Pancreas (tissue), 10 donors: ENCODE results near the gene CFL1. TPM values are rescaled to one million over a fixed set of nuclear protein-coding genes. Genes with fewer than 3 reads are reported as not detected.
A peak's percentile ranks its signal among the peaks of the same experiment; 100 is the strongest.

Source experiments
- ATAC-seq, 4 donors: fragments of 200-7000 bp; cut with Tn5 transposase; one replicate each; pipeline versions ENCODE4 v1.8.0 to v1.9.1; 2020; ENCODE audit warnings: mild to moderate bottlenecking in 4 of 4, moderate library complexity in 4 of 4
- DNase-seq, 6 donors: peaks; one replicate each; pipeline ENCODE4 v3.0.0-alpha.2; 2020
- FAIRE-seq: peaks from 2 replicates; lab custom pipeline; 2012; peaks lifted over from hg19 to GRCh38; lab: Jason Lieb, UNC
- H3K27ac ChIP-seq, 4 donors: fragments of 200-600 bp; sonication (generic); 1 replicate in 3 of 4; 2 replicates in 1 of 4; pipeline versions ENCODE4 v1.5.0 to v1.8.0; 2020
- H3K27me3 ChIP-seq, 4 donors: fragments of 200-600 bp; one replicate each; pipeline ENCODE4 v1.8.0; 2021
- H3K36me3 ChIP-seq, 3 donors: fragments of 200-600 bp; sonication (generic) in 1 of 3; one replicate each; pipeline versions ENCODE4 v1.5.0 to v1.8.0; 2020 to 2021
- H3K4me1 ChIP-seq, 3 donors: fragments of 200-600 bp; one replicate each; pipeline ENCODE4 v1.8.0; 2021
- H3K4me3 ChIP-seq, 4 donors: fragments of 200-600 bp; sonication (generic) in 2 of 4; one replicate each; pipeline versions ENCODE4 v1.5.0 to v1.8.0; 2020 to 2021
- H3K9me3 ChIP-seq, 4 donors: fragments of 200-600 bp; one replicate each; pipeline ENCODE4 v1.8.0; 2021
- CTCF ChIP-seq, 4 donors: fragments of 200-600 bp; sonication (generic) in 3 of 4; IDR thresholded peaks; one replicate each; pipeline versions ENCODE4 v1.5.0 to v1.8.0; 2021; ENCODE audit warnings: antibody characterized with exemption in 4 of 4
- WGBS, 2 donors: extraction: QIAGEN DNeasy Blood & Tissue Kit; methylation state at CpG; one replicate each; pipeline ENCODE4 v1.1.7; 2013; 5-methylcytosine and 5-hydroxymethylcytosine counted together
- intact Hi-C, 3 donors: fragments of 100-400 bp; cut with DNase I; formaldehyde crosslinking; loops; one replicate each; pipeline versions ENCODE4 v1.11.1 to v1.14.2; 2022
- polyA plus RNA-seq, 2 donors: library from polyadenylated mRNA; stranded (reverse); fragments of 200-250 nt; gene quantifications; one replicate each; pipeline ENCODE4 v1.2.3, GENCODE V29; 2013
- total RNA-seq, 6 donors: library from RNA; stranded (reverse); fragmentation: NEBNext Ultra II Directional in 4 of 6; extraction: Animal tissue kit (Norgen Biotek cat#: 25700) in 4 of 6; gene quantifications; one replicate each; pipeline versions ENCODE4 v1.2.1 to v1.2.4, GENCODE V29; 2021 to 2023
- donor health status: healthy with polysubstance abuse.
- donor health status: DM: no; HTN: no; CAD: no; lungs with moderate emphysema.
- donor health status: DM: no; HTN: no; CAD: no.
- donor health status: control.
- donor health status: control.
- donor health status: Bipolar disorder and iron deficiency.
- donor health status: DM: yes; HTN: yes; CAD: no.
- donor health status: DM: no; HTN: no; CAD: no.
- donor health status: DM: no; HTN: no; CAD: no.
- donor health status: DM: yes; HTN: yes; CAD: no.

The CFL1 gene
- total and polyA plus RNA-seq, 8 donors: 87.8 to 311 (median 163) TPM

DNA sequence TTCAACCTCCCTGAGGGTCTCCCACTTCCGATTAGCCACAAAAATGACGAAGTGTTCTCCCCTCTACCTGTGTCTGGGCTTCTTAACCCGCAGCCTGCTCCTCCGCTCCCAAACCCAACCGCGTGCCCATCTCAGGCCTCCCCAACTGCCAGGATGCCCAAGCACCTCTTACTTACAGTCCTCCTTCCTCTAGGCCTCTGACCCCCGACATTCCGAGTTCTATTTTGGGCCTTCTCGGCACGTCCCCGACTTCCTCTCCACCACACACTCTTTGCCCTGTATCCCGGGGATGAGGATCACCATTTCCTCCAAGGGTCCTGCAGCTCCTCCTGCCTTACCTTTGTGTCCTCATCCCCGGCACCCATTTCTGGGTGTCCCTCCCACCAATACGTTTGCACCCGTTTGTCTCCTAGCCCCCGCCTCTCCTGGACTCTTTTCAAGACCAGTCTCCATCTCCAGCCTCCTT, 1.9 kb upstream of the CFL1 start:
- Histone ChIP-seq H3K4me3 (peak overlapping the region; percentile 18 to 100 (median 98)), H3K9me3 (no peaks in the 10 kb centered on the region), H3K27me3 (no peaks in the 10 kb centered on the region), H3K27ac (peak overlapping the region; percentile 81 to 93 (median 88)), H3K36me3 (peaks cover 4 to 23% (median 18%) of the 10 kb centered on the region in 3 donors), H3K4me1 (peaks cover 3 to 23% (median 14%) of the 10 kb centered on the region in 3 donors)
- intact Hi-C loops: no loop called here
- ATAC-seq (no peak), FAIRE-seq (no peak), DNase-seq (peak in 4 of 6 donors; percentile 52 to 68 (median 61))
- TF ChIP-seq CTCF (IDR thresholded peaks at IDR 0.05): no peak
- WGBS, 2 donors: 5% methylated on average over 16 of the region's 16 CpGs

GRCh38 chr11:65859095-65859811, 1.3 kb upstream of the CFL1 start:
- H3K27ac ChIP-seq: peak overlapping the region; percentile 81 to 93 (median 88)
- H3K4me1 ChIP-seq: peaks cover 3 to 23% (median 14%) of the 10 kb centered on the region in 3 donors
- 1% methylated on average over 45 to 46 of the region's 46 CpGs for WGBS, 2 donors
- peaks cover 4 to 22% (median 14%) of the 10 kb centered on the region in 3 donors for H3K36me3 ChIP-seq
- ATAC-seq (peak; percentile 66 to 82 (median 71)), DNase-seq (peak; percentile 93 to 98 (median 96)), FAIRE-seq (no peak)
- intact Hi-C loops: no loop called here
- H3K4me3 ChIP-seq: peak overlapping the region; percentile 18 to 100 (median 98)
- H3K9me3 ChIP-seq: no peaks in the 10 kb centered on the region
- TF ChIP-seq CTCF (IDR thresholded peaks at IDR 0.05): no peak
- no peaks in the 10 kb centered on the region for H3K27me3 ChIP-seq

DNA sequence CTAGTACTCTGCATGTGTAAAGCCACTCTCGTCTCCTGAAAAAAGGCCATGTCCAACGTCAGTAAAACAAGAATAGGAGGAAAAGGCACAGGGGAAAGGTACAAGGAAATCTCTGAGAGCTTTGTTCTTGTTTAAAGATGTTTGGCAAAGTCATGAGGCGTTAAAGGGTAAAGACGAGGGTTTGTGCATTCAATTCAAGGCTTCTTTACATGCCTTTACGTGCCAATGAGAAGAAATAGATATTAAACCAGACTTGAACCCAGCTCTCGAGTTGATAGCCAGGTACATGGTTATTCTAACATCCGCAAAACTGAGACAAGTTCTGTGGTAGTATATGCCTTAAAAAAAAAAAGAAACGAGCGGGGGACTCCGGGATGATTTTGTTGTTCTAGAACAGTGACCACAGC, 704 bp upstream of the CFL1 start:
- H3K9me3 ChIP-seq: no peaks in the 10 kb centered on the region
- ATAC-seq (no peak), DNase-seq (no peak), FAIRE-seq (no peak)
- H3K27me3 ChIP-seq: no peaks in the 10 kb centered on the region
- 1% methylated on average over 10 of the region's 10 CpGs for WGBS, 2 donors
- no peak for TF ChIP-seq CTCF (IDR thresholded peaks at IDR 0.05)
- peak overlapping the region; percentile 18 to 100 (median 90) for H3K4me3 ChIP-seq
- H3K36me3 ChIP-seq: peaks cover 4 to 16% (median 10%) of the 10 kb centered on the region in 3 donors
- intact Hi-C loops: no loop called here
- H3K27ac ChIP-seq: peak overlapping the region; percentile 82 to 93 (median 88)
- H3K4me1 ChIP-seq: peaks cover 3 to 23% (median 14%) of the 10 kb centered on the region in 3 donors

DNA sequence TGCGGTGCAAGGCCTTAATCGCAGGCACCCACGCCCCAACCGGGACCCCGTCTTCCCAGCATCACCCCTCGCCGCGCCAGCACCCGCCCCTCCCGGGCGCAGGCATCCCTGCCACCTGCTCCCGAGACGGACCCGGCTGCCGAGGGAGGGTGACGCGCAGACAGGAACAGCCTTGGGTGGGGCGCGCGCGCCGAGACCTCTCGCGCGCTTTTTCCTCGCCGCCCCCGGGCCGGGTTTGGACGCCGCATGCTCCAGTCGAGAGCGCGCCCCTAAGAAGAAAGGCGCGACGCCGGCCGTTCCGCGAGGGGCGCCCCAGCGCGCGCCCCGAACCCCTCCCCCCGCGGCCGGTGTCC, 504 bp downstream of the CFL1 start:
- FAIRE-seq: no peak

More for the DNA sequence above, 504 bp downstream of the CFL1 start:
- Histone ChIP-seq H3K4me1 (peaks cover 3 to 23% (median 14%) of the 10 kb centered on the region in 3 donors), H3K27ac (peak overlapping the region; percentile 82 to 93 (median 88)), H3K9me3 (no peaks in the 10 kb centered on the region), H3K4me3 (peak overlapping the region; percentile 86 to 100 (median 96)), H3K27me3 (no peaks in the 10 kb centered on the region), H3K36me3 (peaks cover 4 to 15% (median 8%) of the 10 kb centered on the region in 3 donors)
- TF ChIP-seq CTCF (IDR thresholded peaks at IDR 0.05): no peak
- peak in 1 of 4 donors; percentile 1 for ATAC-seq
- DNase-seq: peak in 5 of 6 donors; percentile 58 to 87 (median 69)
- 1% methylated on average over 31 to 49 of the region's 49 CpGs for WGBS, 2 donors
- intact Hi-C loops: no loop called here
